ENCODE results near the gene ITPKC. TPM values are rescaled to one million over a fixed set of nuclear protein-coding genes. Genes with fewer than 3 reads are reported as not detected.

The ITPKC gene
- total RNA-seq, 1 donor from 2014 or later, result 19.7 TPM

DNA sequence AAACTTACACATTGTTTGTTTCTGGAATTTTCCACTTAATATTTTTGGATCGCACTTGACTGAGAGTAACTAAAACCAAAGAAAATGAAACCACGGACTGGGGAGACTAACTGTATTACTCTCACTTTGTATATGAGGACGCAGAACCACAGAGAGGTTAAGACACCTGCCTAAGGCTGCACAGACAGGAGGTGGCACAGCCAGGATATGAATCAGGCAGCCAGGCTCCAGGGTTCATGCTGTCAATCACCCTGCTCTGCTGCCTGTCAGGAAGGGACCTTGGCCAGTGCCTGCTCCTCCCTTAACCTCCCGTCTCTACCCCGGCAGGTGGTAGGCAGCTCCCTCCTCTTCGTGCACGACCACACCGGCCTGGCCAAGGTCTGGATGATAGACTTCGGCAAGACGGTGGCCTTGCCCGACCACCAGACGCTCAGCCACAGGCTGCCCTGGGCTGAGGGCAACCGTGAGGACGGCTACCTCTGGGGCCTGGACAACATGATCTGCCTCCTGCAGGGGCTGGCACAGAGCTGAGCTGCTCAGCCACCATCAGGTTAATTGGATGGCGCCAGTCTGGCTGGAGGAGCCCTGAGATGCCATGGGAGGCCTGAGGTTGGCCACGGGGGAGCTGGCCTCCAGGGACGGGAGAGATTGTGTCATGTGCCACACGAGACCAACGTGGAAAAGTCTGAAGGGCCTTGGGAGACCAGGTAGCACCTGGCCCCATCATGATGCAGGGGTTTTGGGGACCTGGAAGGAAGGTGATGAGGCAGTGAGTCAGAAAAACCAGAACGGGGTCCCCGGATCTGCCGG lies 22.3 kb downstream of the ITPKC start:
- Histone ChIP-seq H3K4me3 (ENCODE audit: insufficient read depth, low read depth, low read length) (no peak overlapping the region), H3K36me3 (ENCODE audit: insufficient read depth, low read length) (peaks cover 13% of the 10 kb centered on the region), H3K9ac (ENCODE audit: low read length) (no peak overlapping the region), H3K27ac (ENCODE audit: low read depth, low read length) (no peak overlapping the region), H3K27me3 (ENCODE audit: insufficient read depth, low read length) (no peaks in the 10 kb centered on the region), H3K79me2 (ENCODE audit: insufficient read depth, low read length) (no peaks in the 10 kb centered on the region), H3K4me2 (ENCODE audit: low read length) (no peak overlapping the region), H3K4me1 (ENCODE audit: insufficient read depth, low read length) (no peaks in the 10 kb centered on the region), H4K20me1 (ENCODE audit: insufficient read depth, low read length) (no peaks in the 10 kb centered on the region), H2AFZ (ENCODE audit: low read depth, low read length) (no peak overlapping the region), H3K9me3 (ENCODE audit: insufficient read depth, low read depth, low read length) (no peaks in the 10 kb centered on the region)
- TF ChIP-seq EZH2 (IDR thresholded peaks at IDR 0.05; ENCODE audit: insufficient read depth, low read length), result no peak
- TF ChIP-seq, protein P1, sequence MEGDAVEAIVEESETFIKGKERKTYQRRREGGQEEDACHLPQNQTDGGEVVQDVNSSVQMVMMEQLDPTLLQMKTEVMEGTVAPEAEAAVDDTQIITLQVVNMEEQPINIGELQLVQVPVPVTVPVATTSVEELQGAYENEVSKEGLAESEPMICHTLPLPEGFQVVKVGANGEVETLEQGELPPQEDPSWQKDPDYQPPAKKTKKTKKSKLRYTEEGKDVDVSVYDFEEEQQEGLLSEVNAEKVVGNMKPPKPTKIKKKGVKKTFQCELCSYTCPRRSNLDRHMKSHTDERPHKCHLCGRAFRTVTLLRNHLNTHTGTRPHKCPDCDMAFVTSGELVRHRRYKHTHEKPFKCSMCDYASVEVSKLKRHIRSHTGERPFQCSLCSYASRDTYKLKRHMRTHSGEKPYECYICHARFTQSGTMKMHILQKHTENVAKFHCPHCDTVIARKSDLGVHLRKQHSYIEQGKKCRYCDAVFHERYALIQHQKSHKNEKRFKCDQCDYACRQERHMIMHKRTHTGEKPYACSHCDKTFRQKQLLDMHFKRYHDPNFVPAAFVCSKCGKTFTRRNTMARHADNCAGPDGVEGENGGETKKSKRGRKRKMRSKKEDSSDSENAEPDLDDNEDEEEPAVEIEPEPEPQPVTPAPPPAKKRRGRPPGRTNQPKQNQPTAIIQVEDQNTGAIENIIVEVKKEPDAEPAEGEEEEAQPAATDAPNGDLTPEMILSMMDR (IDR thresholded peaks at IDR 0.05; ENCODE audit: insufficient read depth, low read depth, low read length), result no peak
- H3K4me3 Mint-ChIP-seq (ENCODE audit: unreplicated experiment), result no peak overlapping the region
- H3K36me3 Mint-ChIP-seq (ENCODE audit: low read depth, unreplicated experiment), result peaks cover 32% of the 10 kb centered on the region
- DNase-seq (ENCODE audit: low read depth), result no peak
- H3K9me3 Mint-ChIP-seq (ENCODE audit: unreplicated experiment), result no peaks in the 10 kb centered on the region
- FAIRE-seq, result no peak
- H3K27me3 Mint-ChIP-seq (ENCODE audit: low read depth, unreplicated experiment), result no peaks in the 10 kb centered on the region
- no peaks in the 10 kb centered on the region for H3K4me1 Mint-ChIP-seq (ENCODE audit: low read depth, unreplicated experiment)
- H3K27ac Mint-ChIP-seq (ENCODE audit: unreplicated experiment), result no peak overlapping the region

DNA sequence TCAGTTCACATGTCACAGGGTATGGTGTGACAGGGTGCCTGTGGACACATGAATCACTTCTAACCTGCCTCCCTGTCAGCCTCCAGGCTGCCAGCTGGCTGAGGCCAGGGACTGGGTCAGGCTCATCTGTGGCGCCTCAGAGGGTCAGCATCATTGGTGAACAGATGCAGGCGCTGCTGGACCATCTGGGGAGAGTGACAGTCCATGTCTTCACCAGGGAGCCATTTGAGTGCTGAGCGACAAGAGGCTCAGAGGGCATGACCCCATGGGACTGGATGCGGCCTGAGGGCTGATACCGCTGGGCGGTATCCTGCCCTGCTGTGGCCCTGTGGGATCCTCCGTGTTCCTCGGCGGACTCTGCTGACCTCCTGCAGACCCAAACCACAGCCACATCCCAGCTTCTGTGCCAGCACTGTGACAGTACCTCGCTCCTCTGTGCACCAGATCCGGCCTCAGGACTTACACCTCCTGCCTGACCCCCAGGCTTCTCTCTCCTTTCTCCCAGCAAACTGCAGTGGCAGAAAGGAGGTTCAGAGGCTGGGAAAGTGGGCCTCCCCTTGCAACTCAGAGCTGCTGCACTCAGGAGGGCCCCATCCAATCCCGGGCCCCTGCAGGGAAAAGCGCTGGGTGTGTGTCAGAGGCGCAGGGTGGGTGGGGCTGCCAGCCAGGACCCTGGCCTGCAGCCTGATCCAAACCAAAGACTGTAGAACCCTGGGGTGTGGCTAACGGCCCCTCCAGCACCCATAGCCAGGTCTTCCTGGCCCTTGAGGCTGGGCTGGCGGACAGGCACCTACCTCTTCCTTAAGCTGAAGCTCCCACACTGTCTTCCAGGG lies 23.2 kb downstream of the ITPKC start:
- Histone ChIP-seq H3K27ac (ENCODE audit: low read depth, low read length) (no peak overlapping the region), H3K4me2 (ENCODE audit: low read length) (no peak overlapping the region), H3K9ac (ENCODE audit: low read length) (no peak overlapping the region), H3K79me2 (ENCODE audit: insufficient read depth, low read length) (no peaks in the 10 kb centered on the region), H2AFZ (ENCODE audit: low read depth, low read length) (no peak overlapping the region), H3K9me3 (ENCODE audit: insufficient read depth, low read depth, low read length) (no peaks in the 10 kb centered on the region), H4K20me1 (ENCODE audit: insufficient read depth, low read length) (no peaks in the 10 kb centered on the region), H3K27me3 (ENCODE audit: insufficient read depth, low read length) (no peaks in the 10 kb centered on the region), H3K4me1 (ENCODE audit: insufficient read depth, low read length) (peaks cover 2% of the 10 kb centered on the region), H3K4me3 (ENCODE audit: insufficient read depth, low read depth, low read length) (no peak overlapping the region), H3K36me3 (ENCODE audit: insufficient read depth, low read length) (peaks cover 13% of the 10 kb centered on the region)
- TF ChIP-seq EZH2 (IDR thresholded peaks at IDR 0.05; ENCODE audit: insufficient read depth, low read length), result no peak
- TF ChIP-seq, protein P1 (IDR thresholded peaks at IDR 0.05; ENCODE audit: insufficient read depth, low read depth, low read length), result no peak
- no peak overlapping the region for H3K4me3 Mint-ChIP-seq (ENCODE audit: unreplicated experiment)
- H3K27ac Mint-ChIP-seq (ENCODE audit: unreplicated experiment), result no peak overlapping the region
- FAIRE-seq (no peak), DNase-seq (ENCODE audit: low read depth) (no peak)
- peaks cover 3% of the 10 kb centered on the region for H3K4me1 Mint-ChIP-seq (ENCODE audit: low read depth, unreplicated experiment)
- peaks cover 30% of the 10 kb centered on the region for H3K36me3 Mint-ChIP-seq (ENCODE audit: low read depth, unreplicated experiment)
- H3K9me3 Mint-ChIP-seq (ENCODE audit: unreplicated experiment), result no peaks in the 10 kb centered on the region
- H3K27me3 Mint-ChIP-seq (ENCODE audit: low read depth, unreplicated experiment), result no peaks in the 10 kb centered on the region

Measured in astrocyte (in vitro differentiated cells and primary cell).